Mucosa of descending colon (tissue), 3 donors: ENCODE data around the gene RNF103. TPM values are rescaled to one million over a fixed set of nuclear protein-coding genes. Genes with fewer than 3 reads are reported as not detected.

ENCODE experiments used
- ATAC-seq: fragments of 200-7000 bp; cut with Tn5 transposase; one replicate; pipeline ENCODE4 v1.9.1; 2020; ENCODE audit warnings: mild to moderate bottlenecking, moderate library complexity
- DNase-seq, 3 donors: peaks; one replicate each; pipeline ENCODE4 v3.0.0-alpha.2; 2020
- H3K36me3 ChIP-seq: fragments of 200-600 bp; one replicate; pipeline ENCODE4 v1.8.0; 2021; ENCODE audit warnings: low read depth, mild to moderate bottlenecking
- H3K4me1 ChIP-seq: fragments of 200-600 bp; one replicate; pipeline ENCODE4 v1.8.0; 2021; ENCODE audit warnings: low read depth, mild to moderate bottlenecking
- H3K4me3 ChIP-seq: fragments of 200-600 bp; one replicate; pipeline ENCODE4 v1.8.0; 2021; ENCODE audit warnings: mild to moderate bottlenecking
- H3K9me3 ChIP-seq: fragments of 200-600 bp; one replicate; pipeline ENCODE4 v1.8.0; 2021; ENCODE audit warnings: mild to moderate bottlenecking
- intact Hi-C, 2 donors: fragments of 100-400 bp; cut with DNase I in 1 of 2; cut with micrococcal nuclease in 1 of 2; formaldehyde crosslinking; loops; one replicate each; pipeline versions ENCODE4 v1.11.0 to v1.11.1; 2022; cut with DNase I, micrococcal nuclease
- total RNA-seq, 3 donors: library from RNA; stranded (reverse); fragmentation: NEBNext Ultra II Directional in 2 of 3; extraction: Animal tissue kit (Norgen Biotek cat#: 25700) in 2 of 3; gene quantifications; one replicate each; pipeline versions ENCODE4 v1.2.1 to v1.2.4, GENCODE V29; 2021 to 2023
- TF ChIP-seq, protein P1 (sequence below): fragments of 200-600 bp; IDR thresholded peaks from one replicate; pipeline ENCODE4 v1.8.0; 2022; ENCODE audit warnings: antibody characterized with exemption, mild to moderate bottlenecking
- donor health status: DM: no; HTN: no; CAD: no; lungs with moderate emphysema.
- donor health status: DM: no; HTN: no; CAD: no.
- donor health status: DM: no; HTN: yes; CAD: no.

Gene RNF103
- total RNA-seq, 3 donors from 2014 or later = 61.7 to 73.2 (median 69.7) TPM

DNA sequence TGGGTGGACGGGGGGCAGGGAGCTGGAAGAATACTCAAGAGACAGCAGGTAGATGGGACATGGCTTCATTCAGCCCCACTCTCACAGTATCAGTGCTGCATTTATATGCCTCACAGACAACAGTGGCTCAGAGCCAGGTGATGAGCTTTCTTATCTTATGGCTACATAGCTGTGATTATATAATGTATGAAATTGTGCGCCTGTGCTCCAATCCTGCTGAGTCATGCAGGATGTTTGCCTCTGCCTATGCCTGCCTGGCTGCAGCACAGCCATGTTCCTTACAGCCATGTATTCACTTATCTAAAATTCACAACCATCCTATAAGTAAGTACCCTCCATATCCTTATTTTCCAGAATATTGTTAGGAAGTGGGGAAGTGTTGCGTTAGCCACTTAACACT, 37.7 kb upstream of the RNF103 start:
- peak in 1 of 3 donors; percentile 35 for DNase-seq
- Histone ChIP-seq H3K4me3 (no peak overlapping the region), H3K9me3 (peaks cover 10% of the 10 kb centered on the region), H3K36me3 (no peaks in the 10 kb centered on the region), H3K4me1 (no peaks in the 10 kb centered on the region)
- TF ChIP-seq, protein P1, sequence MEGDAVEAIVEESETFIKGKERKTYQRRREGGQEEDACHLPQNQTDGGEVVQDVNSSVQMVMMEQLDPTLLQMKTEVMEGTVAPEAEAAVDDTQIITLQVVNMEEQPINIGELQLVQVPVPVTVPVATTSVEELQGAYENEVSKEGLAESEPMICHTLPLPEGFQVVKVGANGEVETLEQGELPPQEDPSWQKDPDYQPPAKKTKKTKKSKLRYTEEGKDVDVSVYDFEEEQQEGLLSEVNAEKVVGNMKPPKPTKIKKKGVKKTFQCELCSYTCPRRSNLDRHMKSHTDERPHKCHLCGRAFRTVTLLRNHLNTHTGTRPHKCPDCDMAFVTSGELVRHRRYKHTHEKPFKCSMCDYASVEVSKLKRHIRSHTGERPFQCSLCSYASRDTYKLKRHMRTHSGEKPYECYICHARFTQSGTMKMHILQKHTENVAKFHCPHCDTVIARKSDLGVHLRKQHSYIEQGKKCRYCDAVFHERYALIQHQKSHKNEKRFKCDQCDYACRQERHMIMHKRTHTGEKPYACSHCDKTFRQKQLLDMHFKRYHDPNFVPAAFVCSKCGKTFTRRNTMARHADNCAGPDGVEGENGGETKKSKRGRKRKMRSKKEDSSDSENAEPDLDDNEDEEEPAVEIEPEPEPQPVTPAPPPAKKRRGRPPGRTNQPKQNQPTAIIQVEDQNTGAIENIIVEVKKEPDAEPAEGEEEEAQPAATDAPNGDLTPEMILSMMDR = no peak
- intact Hi-C loops = no loop called here
- ATAC-seq = no peak

DNA sequence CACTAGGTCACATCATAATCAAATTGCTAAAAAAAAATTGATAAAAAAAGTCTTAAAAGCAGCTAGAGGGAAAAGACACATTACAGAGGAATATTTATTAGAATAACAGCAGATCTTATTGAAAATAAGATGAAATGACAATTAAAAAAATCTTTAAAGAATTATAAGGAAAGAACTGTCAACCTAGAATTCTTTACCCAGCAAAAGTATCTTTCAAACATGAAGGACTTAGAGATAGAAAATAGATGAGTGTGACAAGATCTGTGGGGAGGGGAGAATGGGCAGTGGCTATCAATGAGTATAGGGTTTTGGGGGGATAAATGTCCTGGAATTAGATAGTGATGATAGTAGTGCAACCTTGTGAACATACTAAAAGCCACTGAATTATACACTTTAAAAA, 26.5 kb upstream of the RNF103 start:
- peaks cover 17% of the 10 kb centered on the region for H3K9me3 ChIP-seq
- H3K4me1 ChIP-seq = no peaks in the 10 kb centered on the region
- intact Hi-C loops = no loop called here
- H3K4me3 ChIP-seq = no peak overlapping the region
- TF ChIP-seq, protein P1 = no peak
- H3K36me3 ChIP-seq = no peaks in the 10 kb centered on the region
- ATAC-seq = no peak
- DNase-seq = no peak

DNA sequence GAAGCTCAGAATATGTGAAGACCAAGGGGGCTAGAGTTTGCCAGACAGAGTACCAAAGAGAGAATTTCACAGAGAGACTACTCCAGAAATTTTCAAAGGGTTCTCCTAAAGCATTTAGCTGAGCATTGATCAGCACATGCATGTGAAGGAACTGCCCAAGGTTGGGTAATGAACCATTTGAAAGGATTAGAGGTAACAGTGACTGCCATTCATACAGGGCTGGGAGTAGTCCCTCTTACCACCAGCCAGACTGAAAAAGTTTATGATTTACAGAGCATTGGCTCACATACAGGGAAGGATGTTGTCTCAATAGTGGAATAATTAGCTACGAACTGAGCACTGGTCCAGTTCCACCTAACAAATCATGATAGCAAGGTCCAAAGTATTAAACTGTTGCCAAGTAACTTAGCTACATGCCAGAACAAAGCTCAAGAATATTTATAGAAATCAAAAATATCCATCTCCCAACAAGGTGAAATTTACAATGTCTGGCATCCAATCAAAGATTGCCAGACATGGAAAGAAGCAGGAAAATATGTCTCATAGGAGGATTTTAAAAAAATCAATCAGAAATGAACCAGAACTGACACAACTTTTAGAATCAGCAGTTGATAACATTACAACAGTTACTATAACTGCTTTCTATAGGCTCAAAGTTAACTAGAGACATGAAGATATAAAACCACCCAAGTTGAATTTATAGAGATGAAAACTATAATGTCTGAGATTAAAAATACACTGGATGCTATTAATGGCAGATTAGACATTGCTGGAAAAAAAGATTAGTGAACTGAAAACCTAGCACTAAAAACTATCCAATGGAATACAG, 25.7 kb upstream of the RNF103 start:
- no peak overlapping the region for H3K4me3 ChIP-seq
- intact Hi-C loops = no loop called here
- no peaks in the 10 kb centered on the region for H3K36me3 ChIP-seq
- peaks cover 17% of the 10 kb centered on the region for H3K9me3 ChIP-seq
- TF ChIP-seq, protein P1 = no peak
- ATAC-seq = peak; percentile 100
- DNase-seq = peak in 1 of 3 donors; percentile 42
- H3K4me1 ChIP-seq = no peaks in the 10 kb centered on the region

DNA sequence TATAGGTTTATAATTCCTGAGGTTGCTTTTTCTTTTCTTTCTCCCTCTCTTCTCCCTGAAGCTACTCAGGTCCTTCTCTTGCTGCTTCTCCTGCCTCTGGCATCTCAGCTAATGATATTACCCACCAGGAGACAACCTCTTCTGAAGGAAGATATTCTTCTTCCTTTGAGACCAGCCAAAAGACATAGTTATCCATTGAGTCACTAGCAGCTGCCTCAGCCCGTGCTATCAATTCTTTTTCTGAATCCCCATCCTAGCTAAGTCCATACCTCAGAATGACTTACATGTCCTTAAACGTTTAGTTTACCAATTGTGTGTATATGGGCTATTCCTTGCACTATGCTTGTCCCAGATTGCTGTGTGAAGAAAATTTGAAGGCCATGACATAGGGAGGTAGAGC, 25.0 kb upstream of the RNF103 start:
- TF ChIP-seq, protein P1 = no peak
- intact Hi-C loops = no loop called here
- ATAC-seq (no peak), DNase-seq (no peak)
- no peaks in the 10 kb centered on the region for H3K4me1 ChIP-seq
- peaks cover 17% of the 10 kb centered on the region for H3K9me3 ChIP-seq
- no peaks in the 10 kb centered on the region for H3K36me3 ChIP-seq
- no peak overlapping the region for H3K4me3 ChIP-seq

DNA sequence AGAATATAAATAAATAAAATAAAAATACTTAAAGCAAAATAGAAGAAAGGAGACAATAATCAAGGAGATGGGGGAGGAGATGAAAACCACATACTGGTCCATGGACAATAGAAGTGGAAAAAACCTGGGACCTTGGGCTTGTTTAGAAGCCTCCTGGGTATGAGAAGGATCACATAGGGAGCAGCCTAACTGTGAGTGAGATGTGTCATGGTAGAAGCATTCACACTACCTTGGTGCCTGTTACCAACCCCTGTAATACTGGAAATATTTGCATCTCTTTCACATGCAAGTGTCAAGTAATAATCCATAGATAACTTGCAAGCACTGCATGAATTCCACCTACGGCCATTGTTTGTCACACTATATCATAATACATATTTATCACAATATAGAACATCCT, 23.2 kb upstream of the RNF103 start:
- ATAC-seq = no peak

More for the DNA sequence above, 23.2 kb upstream of the RNF103 start:
- intact Hi-C loops = no loop called here
- Histone ChIP-seq H3K4me1 (no peaks in the 10 kb centered on the region), H3K36me3 (no peaks in the 10 kb centered on the region), H3K4me3 (no peak overlapping the region), H3K9me3 (peaks cover 17% of the 10 kb centered on the region)
- TF ChIP-seq, protein P1 = no peak
- DNase-seq = no peak
